HepG2 (cell line): Measurements from ENCODE around the gene FSCN2. TPM values are rescaled to one million over a fixed set of nuclear protein-coding genes. Genes with fewer than 3 reads are reported as not detected.

Source experiments
- AGO2 ChIP-seq: fragments of 200-400 bp; formaldehyde crosslinking; optimal IDR thresholded peaks from 2 replicates; pipeline ENCODE3; 2017; ENCODE audit warnings: mild to moderate bottlenecking, low read depth, low read length, moderate library complexity
- BCL3 ChIP-seq: sonication (generic); formaldehyde crosslinking; IDR thresholded peaks from 2 replicates; pipeline ENCODE4 v1.5.1; 2020; ENCODE audit warnings: mild to moderate bottlenecking, missing genetic modification reagents, moderate library complexity
- DNMT1 ChIP-seq: sonication (generic); formaldehyde crosslinking; IDR thresholded peaks from 2 replicates; pipeline ENCODE4 v1.5.1; 2020; ENCODE audit warnings: mild to moderate bottlenecking, missing genetic modification reagents
- HMGXB4 ChIP-seq, 2 experiments: sonication (generic) in 1 of 2; formaldehyde crosslinking in 1 of 2; IDR thresholded peaks; 2 replicates each; pipeline versions ENCODE4 v1.4.0 to v1.6.1; 2018 to 2020; ENCODE audit warnings: missing genetic modification reagents in 2 of 2, borderline replicate concordance in 1 of 2, low read depth in 1 of 2, mild to moderate bottlenecking in 1 of 2, missing biosample characterization in 1 of 2
- HOXA3 ChIP-seq: sonication (generic); formaldehyde crosslinking; IDR thresholded peaks from 2 replicates; pipeline ENCODE4 v1.5.0; 2020; ENCODE audit warnings: missing genetic modification reagents
- JUND ChIP-seq: sonication (generic); formaldehyde crosslinking; IDR thresholded peaks from 2 replicates; pipeline ENCODE4 v1.8.0; 2022; ENCODE audit warnings: mild to moderate bottlenecking, missing genetic modification reagents
- MAZ ChIP-seq, 2 experiments: sonication (generic) in 1 of 2; formaldehyde crosslinking in 1 of 2; IDR thresholded peaks; 2 replicates each; pipeline versions ENCODE4 v1.5.0 to v1.6.1; 2012 to 2020; ENCODE audit warnings: low read depth in 2 of 2, mild to moderate bottlenecking in 2 of 2, borderline replicate concordance in 1 of 2, improper control_type of control experiment in 1 of 2, low read length in 1 of 2, missing genetic modification reagents in 1 of 2, moderate library complexity in 1 of 2
- MXD1 ChIP-seq: sonication (generic); formaldehyde crosslinking; IDR thresholded peaks from 2 replicates; pipeline ENCODE4 v1.4.0; 2020; ENCODE audit warnings: mild to moderate bottlenecking, missing genetic modification reagents
- NCOA1 ChIP-seq: sonication (generic); formaldehyde crosslinking; IDR thresholded peaks from 2 replicates; pipeline ENCODE4 v1.9.0; 2021; ENCODE audit warnings: missing genetic modification reagents
- PATZ1 ChIP-seq: sonication (generic); formaldehyde crosslinking; IDR thresholded peaks from 2 replicates; pipeline ENCODE4 v1.4.0; 2020; ENCODE audit warnings: missing genetic modification reagents
- PCBP1 ChIP-seq: fragments of 200-400 bp; formaldehyde crosslinking; IDR thresholded peaks from 2 replicates; pipeline ENCODE4 v1.6.1; 2017; ENCODE audit warnings: mild to moderate bottlenecking, low read depth, low read length, borderline replicate concordance
- RXRA ChIP-seq: sonication (generic); formaldehyde crosslinking; IDR thresholded peaks from 2 replicates; pipeline ENCODE4 v1.5.1; 2020; ENCODE audit warnings: missing genetic modification reagents
- SOX5 ChIP-seq: IDR thresholded peaks from 2 replicates; pipeline ENCODE4 v1.6.1; 2016; ENCODE audit warnings: borderline replicate concordance
- SRY ChIP-seq: sonication (generic); formaldehyde crosslinking; IDR thresholded peaks from 2 replicates; pipeline ENCODE4 v1.8.0; 2022; ENCODE audit warnings: mild to moderate bottlenecking, missing genetic modification reagents
- ZFP82 ChIP-seq: sonication (generic); formaldehyde crosslinking; IDR thresholded peaks from 2 replicates; pipeline ENCODE4 v1.5.1; 2020; ENCODE audit warnings: mild to moderate bottlenecking, missing genetic modification reagents, borderline replicate concordance
- ZFY ChIP-seq: sonication (generic); formaldehyde crosslinking; IDR thresholded peaks from 2 replicates; pipeline ENCODE4 v1.4.0; 2020; ENCODE audit warnings: missing genetic modification reagents
- ZNF556 ChIP-seq: sonication (generic); formaldehyde crosslinking; IDR thresholded peaks from 2 replicates; pipeline ENCODE4 v1.4.0; 2020; ENCODE audit warnings: mild to moderate bottlenecking, missing genetic modification reagents, borderline replicate concordance
- ZNF607 ChIP-seq: sonication (generic); formaldehyde crosslinking; IDR thresholded peaks from 2 replicates; pipeline ENCODE4 v1.5.1; 2020; ENCODE audit warnings: missing genetic modification reagents, mild to moderate bottlenecking, borderline replicate concordance
- ZNF777 ChIP-seq: sonication (generic); formaldehyde crosslinking; IDR thresholded peaks from 2 replicates; pipeline ENCODE4 v1.4.0; 2020; ENCODE audit warnings: missing genetic modification reagents
- ZNF788 ChIP-seq: sonication (generic); formaldehyde crosslinking; IDR thresholded peaks from 2 replicates; pipeline ENCODE4 v1.5.0; 2020; ENCODE audit warnings: mild to moderate bottlenecking, missing genetic modification reagents, borderline replicate concordance
- polyA plus RNA-seq, 8 experiments: library from polyadenylated mRNA; depleted of rRNA in 3 of 8; stranded (reverse) in 7 of 8; unstranded in 1 of 8; fragments of >200 nt; fragmentation: Illumina TruSeq in 4 of 8; extraction: Trizol in 4 of 8; gene quantifications; 2 replicates each; pipeline versions ENCODE4 v1.2.1 to v1.2.3, GENCODE V29; 2011 to 2016; ENCODE audit warnings: low read depth in 4 of 8, missing spikeins in 1 of 8, mixed read lengths in 1 of 8; ENCODE audit not compliant: insufficient read depth in 1 of 8
- total RNA-seq, 5 experiments: library from RNA; depleted of rRNA; stranded (reverse); fragments of >200 nt; fragmentation: Illumina TruSeq; extraction: Trizol; gene quantifications; 2 replicates each; pipeline ENCODE4 v1.2.3, GENCODE V29; 2016; ENCODE audit warnings: low read depth in 1 of 5
- TF ChIP-seq, protein P1 (sequence below): sonication (generic); formaldehyde crosslinking; IDR thresholded peaks from 2 replicates; pipeline ENCODE4 v1.4.0; 2020; ENCODE audit warnings: missing genetic modification reagents

FSCN2 gene
- total and polyA plus RNA-seq, 2 of the 13 experiments (the other 11 are each of a cell fraction or from before 2014, with no cell fraction given), result 0.09 TPM; not detected in 1

GRCh38 chr17:81519284-81520020 lies 8.7 kb upstream of the FSCN2 start (continued):
- TF ChIP-seq HMGXB4 (CRISPR knock-in tag; IDR thresholded peaks at IDR 0.05; ENCODE audit: borderline replicate concordance in 1 of 2, low read depth in 1 of 2) (peak; percentile 27 to 76; a peak in 3 of 4 replicates), JUND (CRISPR knock-in tag) (peak; percentile 29; the same call in 1 of the 2 replicates), ZNF788 (CRISPR knock-in tag) (peak; percentile 31; the same call in 1 of the 2 replicates), ZNF556 (CRISPR knock-in tag) (0 out of 2 replicates have a peak, but pooled peaks have one; percentile 45), PATZ1 (peak; percentile 61), ZNF607 (peak; percentile 79), NCOA1 (CRISPR knock-in tag) (no peak), SRY (CRISPR knock-in tag) (no peak), RXRA (peak; percentile 43; the same call in 1 of the 2 replicates), PCBP1 (peak; percentile 14; the same call in 1 of the 2 replicates), HOXA3 (CRISPR knock-in tag) (peak; percentile 18; the same call in 1 of the 2 replicates), MXD1 (CRISPR knock-in tag) (peak; percentile 35; the same call in 1 of the 2 replicates), ZFY (CRISPR knock-in tag) (peak; percentile 58), MAZ (IDR thresholded peaks at IDR 0.05; ENCODE audit: borderline replicate concordance, low read depth, low read length) (peak; percentile 17; the same call in 1 of the 2 replicates), MAZ (CRISPR knock-in tag; IDR thresholded peaks at IDR 0.05; ENCODE audit: low read depth) (peak; percentile 88), SOX5 (no peak), ZFP82 (0 out of 2 replicates have a peak, but pooled peaks have one; percentile 79), BCL3 (CRISPR knock-in tag) (peak; percentile 60; the same call in 1 of the 2 replicates), AGO2 (peak; percentile 54), ZNF777 (CRISPR knock-in tag) (peak; percentile 39; the same call in 1 of the 2 replicates), DNMT1 (CRISPR knock-in tag) (peak; percentile 67; the same call in 1 of the 2 replicates)
- TF ChIP-seq, protein P1, sequence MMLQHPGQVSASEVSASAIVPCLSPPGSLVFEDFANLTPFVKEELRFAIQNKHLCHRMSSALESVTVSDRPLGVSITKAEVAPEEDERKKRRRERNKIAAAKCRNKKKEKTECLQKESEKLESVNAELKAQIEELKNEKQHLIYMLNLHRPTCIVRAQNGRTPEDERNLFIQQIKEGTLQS, result peak; percentile 74
